OCI-LY7 (cell line): Measurements from ENCODE around the gene NDUFV2.

Source experiments
- EZH2phosphoT487 ChIP-seq: fragments of 200-600 bp; sonication (generic); IDR thresholded peaks from 2 replicates; pipeline ENCODE4 v1.6.1; 2018; ENCODE audit warnings: low read depth, borderline replicate concordance, mild to moderate bottlenecking, mixed run types, antibody characterized with exemption, low read length, moderate library complexity, mixed read lengths
- TF ChIP-seq, protein P1 (sequence below): fragments of 200-600 bp; sonication (generic); conservative IDR thresholded peaks from 2 replicates; pipeline ENCODE4 v1.5.1; 2014; ENCODE audit warnings: mild to moderate bottlenecking, antibody characterized with exemption, low read length, moderate library complexity, mixed read lengths

DNA sequence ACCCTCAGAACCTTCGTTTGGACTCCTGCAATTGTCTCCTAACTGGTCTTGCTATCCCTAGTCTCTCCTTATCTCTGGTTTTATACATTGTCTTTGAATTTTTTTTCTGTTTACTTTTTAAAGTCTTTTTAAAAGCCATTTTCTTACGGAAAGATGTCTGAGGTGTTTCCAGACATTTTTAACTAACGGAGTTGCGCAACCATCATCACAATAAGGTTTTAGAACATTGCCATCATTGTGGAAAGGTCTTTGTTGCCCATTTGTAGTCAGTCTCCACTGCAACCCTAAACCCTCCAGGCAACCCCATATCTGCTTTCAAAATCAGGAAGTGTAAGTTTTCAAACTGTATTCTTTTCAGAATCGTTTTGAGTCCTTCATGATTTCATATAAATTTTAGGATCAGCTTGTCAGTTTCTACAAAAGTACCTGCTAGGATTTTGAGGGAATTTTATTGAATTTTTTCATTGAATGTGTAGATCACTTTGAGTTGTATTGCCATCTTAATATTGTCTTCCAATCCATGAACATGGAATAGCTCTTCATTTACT lies 80.4 kb downstream of the NDUFV2 start:
- TF ChIP-seq, protein P1, sequence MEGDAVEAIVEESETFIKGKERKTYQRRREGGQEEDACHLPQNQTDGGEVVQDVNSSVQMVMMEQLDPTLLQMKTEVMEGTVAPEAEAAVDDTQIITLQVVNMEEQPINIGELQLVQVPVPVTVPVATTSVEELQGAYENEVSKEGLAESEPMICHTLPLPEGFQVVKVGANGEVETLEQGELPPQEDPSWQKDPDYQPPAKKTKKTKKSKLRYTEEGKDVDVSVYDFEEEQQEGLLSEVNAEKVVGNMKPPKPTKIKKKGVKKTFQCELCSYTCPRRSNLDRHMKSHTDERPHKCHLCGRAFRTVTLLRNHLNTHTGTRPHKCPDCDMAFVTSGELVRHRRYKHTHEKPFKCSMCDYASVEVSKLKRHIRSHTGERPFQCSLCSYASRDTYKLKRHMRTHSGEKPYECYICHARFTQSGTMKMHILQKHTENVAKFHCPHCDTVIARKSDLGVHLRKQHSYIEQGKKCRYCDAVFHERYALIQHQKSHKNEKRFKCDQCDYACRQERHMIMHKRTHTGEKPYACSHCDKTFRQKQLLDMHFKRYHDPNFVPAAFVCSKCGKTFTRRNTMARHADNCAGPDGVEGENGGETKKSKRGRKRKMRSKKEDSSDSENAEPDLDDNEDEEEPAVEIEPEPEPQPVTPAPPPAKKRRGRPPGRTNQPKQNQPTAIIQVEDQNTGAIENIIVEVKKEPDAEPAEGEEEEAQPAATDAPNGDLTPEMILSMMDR = no peak
- no peak for TF ChIP-seq EZH2phosphoT487
